Muscle layer of duodenum (tissue), 2 donors: ENCODE results near the gene VIT.

Experiments used
- H3K27ac ChIP-seq: one replicate; pipeline ENCODE4 v1.7.0; 2013; ENCODE audit warnings: mild to moderate bottlenecking, low read length
- H3K27me3 ChIP-seq: one replicate; pipeline ENCODE4 v1.7.0; 2013; ENCODE audit warnings: low read depth, mild to moderate bottlenecking, control low read depth, low read length
- H3K36me3 ChIP-seq, 2 donors: one replicate each; pipeline ENCODE4 v1.7.0; 2013; ENCODE audit warnings: low read length in 2 of 2, control low read depth in 1 of 2, mild to moderate bottlenecking in 1 of 2; ENCODE audit not compliant: insufficient read depth in 2 of 2, control insufficient read depth in 1 of 2
- H3K4me1 ChIP-seq, 2 donors: one replicate each; pipeline ENCODE4 v1.7.0; 2013; ENCODE audit warnings: low read length in 2 of 2, mild to moderate bottlenecking in 2 of 2, control low read depth in 1 of 2, moderate library complexity in 1 of 2; ENCODE audit not compliant: insufficient read depth in 2 of 2, control insufficient read depth in 1 of 2
- H3K4me3 ChIP-seq, 2 donors: one replicate each; pipeline ENCODE4 v1.7.0; 2013; ENCODE audit warnings: low read length in 2 of 2, low read depth in 1 of 2, mild to moderate bottlenecking in 1 of 2
- H3K9me3 ChIP-seq, 2 donors: one replicate each; pipeline ENCODE4 v1.7.0; 2013; ENCODE audit warnings: low read length in 2 of 2, control low read depth in 1 of 2, mild to moderate bottlenecking in 1 of 2; ENCODE audit not compliant: control insufficient read depth in 1 of 2
- donor health status: healthy.

The VIT gene

DNA sequence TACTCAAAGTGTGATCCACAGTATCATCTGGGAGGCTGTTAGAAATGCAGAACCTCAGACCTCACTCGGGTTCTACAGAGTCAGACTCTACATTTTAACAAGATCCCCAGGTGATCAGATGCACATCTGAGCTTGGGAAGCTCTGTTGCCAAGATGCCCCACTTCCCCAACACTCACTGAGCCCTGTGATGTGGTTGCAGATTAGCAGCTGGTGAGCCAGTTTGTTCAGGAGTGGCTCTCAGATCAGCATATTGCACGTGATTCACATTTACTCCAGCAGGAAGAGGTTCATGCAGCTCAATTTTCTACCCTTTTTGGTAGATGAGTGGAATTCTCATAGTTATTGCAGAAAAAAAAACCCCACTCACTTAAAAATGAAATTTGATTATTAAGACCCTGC, 96.4 kb downstream of the VIT start:
- no peaks in the 10 kb centered on the region for H3K36me3 ChIP-seq
- no peaks in the 10 kb centered on the region for H3K9me3 ChIP-seq
- H3K4me1 ChIP-seq = no peaks in the 10 kb centered on the region
- no peak overlapping the region for H3K27ac ChIP-seq
- no peak overlapping the region for H3K4me3 ChIP-seq
- H3K27me3 ChIP-seq = no peaks in the 10 kb centered on the region

DNA sequence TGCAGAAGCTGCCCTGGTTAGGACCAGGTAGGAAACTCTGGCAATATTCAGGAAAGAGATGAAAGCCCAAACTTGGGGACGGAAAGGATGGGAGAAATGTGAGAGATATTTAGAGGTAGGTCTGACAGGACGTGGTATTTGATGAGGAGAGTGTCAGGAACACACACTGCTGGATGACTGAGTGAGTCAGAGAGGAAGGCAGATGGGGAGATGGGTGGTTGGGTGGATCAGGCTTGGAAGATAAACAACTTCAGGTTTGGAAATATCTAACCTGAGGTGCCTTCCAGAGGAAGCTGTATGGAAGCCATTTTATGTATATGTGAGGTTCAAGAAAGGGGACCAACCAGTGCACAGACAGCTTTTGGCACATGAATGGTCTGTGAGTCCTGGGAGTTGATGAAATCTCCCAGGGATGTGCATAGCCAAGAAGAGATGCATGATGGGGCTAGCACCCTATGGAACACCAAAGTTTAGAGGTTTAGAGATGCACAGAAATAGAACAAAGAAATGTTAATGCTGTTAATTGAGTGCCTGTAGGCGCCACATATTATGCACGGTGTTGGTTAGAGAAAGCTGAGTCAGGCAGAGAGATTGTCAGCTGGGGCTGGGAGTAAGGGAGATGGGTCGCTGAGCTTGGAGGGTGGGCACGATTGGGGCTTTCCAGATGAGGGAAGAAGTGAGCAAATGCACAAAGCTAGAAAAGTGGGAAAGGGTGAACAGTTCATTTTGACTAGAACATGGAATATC, 101.0 kb downstream of the VIT start:
- Histone ChIP-seq H3K27me3 (no peaks in the 10 kb centered on the region), H3K4me1 (no peaks in the 10 kb centered on the region), H3K4me3 (no peak overlapping the region), H3K27ac (no peak overlapping the region), H3K36me3 (no peaks in the 10 kb centered on the region), H3K9me3 (no peaks in the 10 kb centered on the region)

DNA sequence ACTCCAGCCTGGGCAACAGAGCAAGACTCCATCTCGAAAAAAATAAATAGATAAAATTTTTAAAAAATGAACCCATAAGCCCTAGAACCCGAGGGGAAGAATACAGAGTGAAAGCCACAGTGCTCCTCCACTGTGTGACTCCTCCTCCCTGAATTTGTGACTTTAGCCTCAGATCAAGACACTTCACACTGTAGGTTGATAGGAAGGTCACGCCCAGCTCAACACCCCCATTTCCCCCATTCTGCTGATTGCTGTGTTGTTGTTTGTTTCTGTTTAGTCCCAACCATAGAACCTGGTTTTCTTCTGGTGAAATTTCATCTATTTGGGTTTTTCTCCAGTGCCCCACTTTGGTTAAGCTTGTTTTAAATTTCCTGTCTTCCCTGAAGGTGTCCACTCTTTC, 102.2 kb downstream of the VIT start:
- no peaks in the 10 kb centered on the region for H3K9me3 ChIP-seq
- H3K4me1 ChIP-seq = no peaks in the 10 kb centered on the region
- no peaks in the 10 kb centered on the region for H3K27me3 ChIP-seq
- no peaks in the 10 kb centered on the region for H3K36me3 ChIP-seq
- no peak overlapping the region for H3K4me3 ChIP-seq
- H3K27ac ChIP-seq = no peak overlapping the region

GRCh38 chr2:36800381-36800780, 103.9 kb downstream of the VIT start:
- no peaks in the 10 kb centered on the region for H3K27me3 ChIP-seq

GRCh38 chr2:36801088-36801487, 104.6 kb downstream of the VIT start:
- H3K27ac ChIP-seq = no peak overlapping the region
- H3K27me3 ChIP-seq = no peaks in the 10 kb centered on the region

More at GRCh38 chr2:36800381-36800780, 103.9 kb downstream of the VIT start:
- no peaks in the 10 kb centered on the region for H3K9me3 ChIP-seq
- no peaks in the 10 kb centered on the region for H3K36me3 ChIP-seq
- H3K4me3 ChIP-seq = no peak overlapping the region
- H3K27ac ChIP-seq = no peak overlapping the region
- H3K4me1 ChIP-seq = no peaks in the 10 kb centered on the region

DNA sequence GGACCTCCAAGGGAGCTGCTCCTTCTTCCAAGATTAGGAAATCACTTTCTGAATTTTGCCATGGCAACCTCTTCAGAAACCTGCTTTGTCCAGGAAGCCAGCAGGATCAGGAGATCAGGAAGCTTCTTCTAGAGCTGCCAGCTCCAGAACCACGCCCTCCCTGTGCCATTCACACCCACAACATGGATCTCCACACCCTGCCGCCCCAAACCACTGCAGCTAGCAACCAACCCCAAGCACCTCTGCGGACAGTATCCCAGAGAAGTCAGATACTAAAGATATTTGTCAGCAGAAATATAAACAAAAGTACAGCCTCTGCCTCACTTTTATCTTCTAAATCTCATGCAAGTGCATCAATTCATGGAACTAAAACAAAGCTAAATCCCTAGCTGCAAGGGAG, 106.4 kb downstream of the VIT start:
- no peaks in the 10 kb centered on the region for H3K4me1 ChIP-seq
- no peaks in the 10 kb centered on the region for H3K27me3 ChIP-seq

More at GRCh38 chr2:36801088-36801487, 104.6 kb downstream of the VIT start:
- Histone ChIP-seq H3K4me3 (no peak overlapping the region), H3K36me3 (no peaks in the 10 kb centered on the region), H3K9me3 (no peaks in the 10 kb centered on the region), H3K4me1 (no peaks in the 10 kb centered on the region)

DNA sequence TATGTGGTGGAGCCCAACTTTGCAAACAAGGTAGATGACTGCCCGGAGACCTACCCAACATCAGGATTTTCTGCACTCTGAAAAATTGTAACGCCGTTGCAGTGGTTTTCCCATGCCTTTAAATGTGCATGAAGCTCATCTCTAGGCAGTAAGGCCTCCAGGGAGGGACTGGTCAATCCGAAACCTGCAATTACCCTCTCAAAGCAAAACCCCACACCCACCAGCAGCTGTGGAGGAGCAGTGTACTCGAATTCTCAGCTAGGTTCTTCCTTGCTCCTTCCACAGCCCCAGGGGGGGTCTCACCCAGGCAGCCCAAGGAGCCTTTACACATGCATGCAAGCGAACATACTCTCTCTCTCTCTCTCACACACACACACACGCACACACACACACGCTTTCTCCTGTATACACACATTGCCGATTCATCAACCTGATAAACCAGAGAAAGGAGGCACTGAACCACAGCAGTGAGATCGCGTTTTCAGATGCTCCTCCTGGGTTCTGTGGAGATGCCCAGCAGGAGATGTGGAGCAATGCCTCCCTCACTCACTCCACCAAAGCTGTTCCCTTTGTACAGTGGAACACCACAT, 109.2 kb downstream of the VIT start:
- Histone ChIP-seq H3K9me3 (no peaks in the 10 kb centered on the region), H3K4me1 (no peaks in the 10 kb centered on the region), H3K27ac (no peak overlapping the region), H3K36me3 (no peaks in the 10 kb centered on the region), H3K4me3 (no peak overlapping the region), H3K27me3 (no peaks in the 10 kb centered on the region)

More for the DNA sequence above, 106.4 kb downstream of the VIT start:
- H3K9me3 ChIP-seq = no peaks in the 10 kb centered on the region
- H3K27ac ChIP-seq = no peak overlapping the region
- no peak overlapping the region for H3K4me3 ChIP-seq
- no peaks in the 10 kb centered on the region for H3K36me3 ChIP-seq

- Histone ChIP-seq H3K4me3 (no peak overlapping the region), H3K9me3 (no peaks in the 10 kb centered on the region), H3K4me1 (no peaks in the 10 kb centered on the region), H3K36me3 (no peaks in the 10 kb centered on the region), H3K27me3 (no peaks in the 10 kb centered on the region), H3K27ac (no peak overlapping the region)
Measured at GRCh38 chr2:36807223-36807886, 110.8 kb downstream of the VIT start.

DNA sequence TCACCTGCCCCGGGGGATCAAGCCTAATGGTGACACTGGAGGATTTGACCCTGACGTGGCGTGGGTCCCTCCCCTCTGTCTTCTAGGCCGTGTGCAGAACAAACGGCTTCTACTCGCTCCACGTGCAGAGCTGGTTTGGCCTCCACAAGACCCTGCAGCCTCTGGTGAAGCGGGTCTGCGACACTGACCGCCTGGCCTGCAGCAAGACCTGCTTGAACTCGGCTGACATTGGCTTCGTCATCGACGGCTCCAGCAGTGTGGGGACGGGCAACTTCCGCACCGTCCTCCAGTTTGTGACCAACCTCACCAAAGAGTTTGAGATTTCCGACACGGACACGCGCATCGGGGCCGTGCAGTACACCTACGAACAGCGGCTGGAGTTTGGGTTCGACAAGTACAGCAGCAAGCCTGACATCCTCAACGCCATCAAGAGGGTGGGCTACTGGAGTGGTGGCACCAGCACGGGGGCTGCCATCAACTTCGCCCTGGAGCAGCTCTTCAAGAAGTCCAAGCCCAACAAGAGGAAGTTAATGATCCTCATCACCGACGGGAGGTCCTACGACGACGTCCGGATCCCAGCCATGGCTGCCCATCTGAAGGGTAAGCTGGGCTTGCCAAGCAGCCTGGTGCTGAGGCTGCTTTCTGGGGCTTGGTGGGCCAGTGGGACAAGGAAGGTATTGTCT, 112.0 kb downstream of the VIT start:
- Histone ChIP-seq H3K36me3 (no peaks in the 10 kb centered on the region), H3K27me3 (no peaks in the 10 kb centered on the region), H3K27ac (no peak overlapping the region), H3K4me3 (no peak overlapping the region), H3K9me3 (no peaks in the 10 kb centered on the region), H3K4me1 (no peaks in the 10 kb centered on the region)

GRCh38 chr2:36809069-36809445, 112.5 kb downstream of the VIT start:
- Histone ChIP-seq H3K4me1 (no peaks in the 10 kb centered on the region), H3K36me3 (no peaks in the 10 kb centered on the region), H3K9me3 (no peaks in the 10 kb centered on the region), H3K27ac (no peak overlapping the region), H3K27me3 (no peaks in the 10 kb centered on the region), H3K4me3 (no peak overlapping the region)

DNA sequence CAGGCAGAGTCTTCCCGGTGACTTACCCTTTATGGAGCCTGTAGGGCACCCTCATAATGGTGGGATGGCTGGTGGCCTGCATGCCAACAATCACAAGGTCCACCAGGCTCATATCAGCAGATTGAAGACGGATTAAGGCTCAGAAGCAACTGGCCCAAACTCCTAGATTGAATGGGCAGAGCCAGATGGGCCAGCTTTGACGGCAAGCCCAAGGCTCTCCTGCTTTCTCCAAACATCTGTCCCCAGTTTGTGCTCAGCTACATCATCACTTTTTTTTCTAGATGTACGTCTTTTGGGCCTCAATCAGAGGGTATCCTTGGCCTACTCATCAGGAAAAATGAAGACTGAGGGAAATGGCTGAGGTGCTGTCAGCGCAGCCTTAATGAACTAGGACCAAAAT, 114.6 kb downstream of the VIT start:
- H3K4me3 ChIP-seq = no peak overlapping the region
- H3K27me3 ChIP-seq = no peaks in the 10 kb centered on the region
- H3K36me3 ChIP-seq = no peaks in the 10 kb centered on the region
- no peak overlapping the region for H3K27ac ChIP-seq
- no peaks in the 10 kb centered on the region for H3K4me1 ChIP-seq
- H3K9me3 ChIP-seq = no peaks in the 10 kb centered on the region
